Loucy (cell line): ENCODE data around the gene IGFL3.
A peak's percentile ranks its signal among the peaks of the same experiment; 100 is the strongest.

ENCODE experiments used
- H2AFZ ChIP-seq: fragments of 200-600 bp; sonication (generic); 2 replicates; pipeline ENCODE4 v1.6.0; 2016; ENCODE audit warnings: antibody characterized with exemption, mild to moderate bottlenecking, low read length, moderate library complexity
- H3F3A ChIP-seq: fragments of 200-600 bp; 2 replicates; pipeline ENCODE4 v1.6.0; 2016; ENCODE audit warnings: antibody characterized with exemption, low read depth, mild to moderate bottlenecking
- H3K27me3 ChIP-seq: fragments of 200-600 bp; sonication (generic); 2 replicates; pipeline ENCODE4 v1.6.1; 2014; ENCODE audit warnings: low read length, mild to moderate bottlenecking; ENCODE audit not compliant: insufficient read depth, poor library complexity, severe bottlenecking
- H3K36me3 ChIP-seq: fragments of 200-600 bp; sonication (generic); 2 replicates; pipeline ENCODE4 v1.6.1; 2016; ENCODE audit warnings: low read length; ENCODE audit not compliant: insufficient read depth
- H3K4me1 ChIP-seq: fragments of 200-600 bp; sonication (generic); 2 replicates; pipeline ENCODE4 v1.5.1; 2014; ENCODE audit warnings: low read length, mild to moderate bottlenecking; ENCODE audit not compliant: insufficient read depth, poor library complexity, severe bottlenecking
- H3K4me2 ChIP-seq: fragments of 200-600 bp; sonication (generic); 2 replicates; pipeline ENCODE4 v1.6.0; 2014; ENCODE audit warnings: antibody characterized with exemption, low read length, low read depth, mild to moderate bottlenecking; ENCODE audit not compliant: poor library complexity, severe bottlenecking
- H3K4me3 ChIP-seq: fragments of 200-600 bp; sonication (generic); 2 replicates; pipeline ENCODE4 v1.5.1; 2014; ENCODE audit warnings: low read length, mild to moderate bottlenecking, mixed read lengths; ENCODE audit not compliant: poor library complexity, severe bottlenecking
- H3K79me2 ChIP-seq: fragments of 200-600 bp; sonication (generic); 2 replicates; pipeline ENCODE4 v1.6.1; 2014; ENCODE audit warnings: low read length; ENCODE audit not compliant: insufficient read depth
- H3K9ac ChIP-seq: fragments of 200-600 bp; sonication (generic); 2 replicates; pipeline ENCODE4 v1.6.0; 2014; ENCODE audit warnings: mild to moderate bottlenecking, low read depth, low read length, moderate library complexity; ENCODE audit not compliant: poor library complexity, severe bottlenecking
- H3K9me2 ChIP-seq: fragments of 200-600 bp; sonication (generic); replicated peaks from 2 replicates; pipeline ENCODE4 v1.6.1; 2016; ENCODE audit warnings: low read depth, low read length, mixed read lengths
- H3K9me3 ChIP-seq: fragments of 200-600 bp; sonication (generic); 2 replicates; pipeline ENCODE4 v1.6.1; 2014; ENCODE audit warnings: mild to moderate bottlenecking, antibody characterized with exemption, low read length, low read depth; ENCODE audit not compliant: insufficient read depth
- H4K20me1 ChIP-seq: fragments of 200-600 bp; sonication (generic); 2 replicates; pipeline ENCODE4 v1.6.0; 2014; ENCODE audit warnings: antibody characterized with exemption, low read length, mild to moderate bottlenecking; ENCODE audit not compliant: insufficient read depth, poor library complexity, severe bottlenecking
- EZH2phosphoT487 ChIP-seq: fragments of 200-600 bp; IDR thresholded peaks from 2 replicates; pipeline ENCODE4 v1.6.1; 2018; ENCODE audit warnings: antibody characterized with exemption, mild to moderate bottlenecking, moderate library complexity, borderline replicate concordance
- TF ChIP-seq, protein P1 (sequence below): fragments of 200-600 bp; sonication (generic); conservative IDR thresholded peaks from 2 replicates; pipeline ENCODE4 v1.5.1; 2014; ENCODE audit warnings: mild to moderate bottlenecking, antibody characterized with exemption, low read length

Gene IGFL3

DNA sequence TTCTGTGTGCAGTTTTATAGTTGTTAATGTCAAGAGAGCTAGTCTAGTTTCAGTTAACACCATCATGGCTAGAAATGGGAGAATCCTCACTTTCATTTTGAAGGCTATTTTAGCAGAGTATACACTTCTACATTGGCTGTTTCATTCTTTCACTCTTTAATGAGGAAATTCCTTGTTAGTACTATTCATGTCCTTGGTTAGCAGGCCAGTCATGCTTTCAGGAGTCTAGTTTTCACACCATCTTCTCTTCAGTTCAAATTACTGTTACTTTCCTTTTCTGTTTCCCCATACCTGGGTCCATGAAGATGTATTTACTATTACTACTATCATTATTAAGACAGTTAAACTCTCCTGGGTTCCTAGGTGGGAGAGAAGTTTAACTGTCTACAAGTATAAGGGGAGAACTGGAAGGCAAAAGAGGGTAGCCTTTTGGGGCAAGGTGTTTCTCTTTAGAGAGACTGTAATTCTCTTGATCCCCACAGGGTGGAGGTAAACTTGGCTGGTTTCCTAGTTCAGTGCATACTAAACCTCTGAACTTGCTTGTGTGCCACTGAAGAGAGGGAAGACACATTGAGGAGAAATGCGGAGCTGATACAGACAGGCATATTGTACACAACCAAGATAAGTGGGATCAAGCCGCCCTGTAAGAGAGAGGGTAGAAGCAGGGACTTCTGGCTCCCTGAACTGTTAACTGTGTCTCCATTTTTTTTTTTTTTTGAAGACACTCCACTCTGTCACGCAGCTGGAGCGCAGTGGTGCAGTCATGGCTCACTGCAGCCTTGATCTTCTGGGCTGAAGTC, 42.4 kb downstream of the IGFL3 start:
- no peaks in the 10 kb centered on the region for H3K79me2 ChIP-seq
- no peak overlapping the region for H3K4me2 ChIP-seq

DNA sequence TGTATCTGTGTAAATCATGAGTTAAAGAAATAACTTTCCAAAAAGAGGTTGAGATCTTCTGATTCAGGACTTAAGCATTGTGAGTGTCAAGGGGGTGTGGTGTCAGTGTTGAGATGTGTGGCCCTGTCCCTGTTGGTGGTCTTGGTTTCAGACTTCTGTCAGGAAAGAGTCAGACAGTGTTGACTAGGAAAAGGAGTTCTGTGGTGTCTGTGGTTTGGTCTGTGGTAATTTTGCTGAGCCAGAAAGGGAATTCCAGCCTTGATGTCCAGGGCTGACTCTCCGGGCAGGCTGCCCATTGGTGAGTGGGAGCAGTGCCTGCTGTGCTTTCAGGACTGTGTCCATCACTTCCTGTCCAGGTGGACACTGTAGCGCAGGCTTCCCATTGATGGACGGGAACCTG, 43.9 kb downstream of the IGFL3 start:
- Histone ChIP-seq H3K79me2 (no peaks in the 10 kb centered on the region), H3K9me3 (no peaks in the 10 kb centered on the region), H3K4me2 (no peak overlapping the region), H3K4me1 (no peaks in the 10 kb centered on the region), H4K20me1 (no peaks in the 10 kb centered on the region), H3F3A (no peaks in the 10 kb centered on the region), H2AFZ (no peak overlapping the region), H3K9me2 (no peaks in the 10 kb centered on the region), H3K36me3 (no peaks in the 10 kb centered on the region), H3K27me3 (no peaks in the 10 kb centered on the region), H3K9ac (no peak overlapping the region), H3K4me3 (no peak overlapping the region)
- TF ChIP-seq, protein P1, sequence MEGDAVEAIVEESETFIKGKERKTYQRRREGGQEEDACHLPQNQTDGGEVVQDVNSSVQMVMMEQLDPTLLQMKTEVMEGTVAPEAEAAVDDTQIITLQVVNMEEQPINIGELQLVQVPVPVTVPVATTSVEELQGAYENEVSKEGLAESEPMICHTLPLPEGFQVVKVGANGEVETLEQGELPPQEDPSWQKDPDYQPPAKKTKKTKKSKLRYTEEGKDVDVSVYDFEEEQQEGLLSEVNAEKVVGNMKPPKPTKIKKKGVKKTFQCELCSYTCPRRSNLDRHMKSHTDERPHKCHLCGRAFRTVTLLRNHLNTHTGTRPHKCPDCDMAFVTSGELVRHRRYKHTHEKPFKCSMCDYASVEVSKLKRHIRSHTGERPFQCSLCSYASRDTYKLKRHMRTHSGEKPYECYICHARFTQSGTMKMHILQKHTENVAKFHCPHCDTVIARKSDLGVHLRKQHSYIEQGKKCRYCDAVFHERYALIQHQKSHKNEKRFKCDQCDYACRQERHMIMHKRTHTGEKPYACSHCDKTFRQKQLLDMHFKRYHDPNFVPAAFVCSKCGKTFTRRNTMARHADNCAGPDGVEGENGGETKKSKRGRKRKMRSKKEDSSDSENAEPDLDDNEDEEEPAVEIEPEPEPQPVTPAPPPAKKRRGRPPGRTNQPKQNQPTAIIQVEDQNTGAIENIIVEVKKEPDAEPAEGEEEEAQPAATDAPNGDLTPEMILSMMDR = no peak
- no peak for TF ChIP-seq EZH2phosphoT487

More for the DNA sequence above, 42.4 kb downstream of the IGFL3 start:
- no peaks in the 10 kb centered on the region; the same call in 1 of the 2 replicates for H3K9me3 ChIP-seq
- H2AFZ ChIP-seq = no peak overlapping the region
- H3K4me1 ChIP-seq = no peaks in the 10 kb centered on the region
- H3K4me3 ChIP-seq = no peak overlapping the region
- TF ChIP-seq, protein P1 = peak; percentile 71
- TF ChIP-seq EZH2phosphoT487 = no peak
- H3K9me2 ChIP-seq = no peaks in the 10 kb centered on the region
- no peak overlapping the region for H3K9ac ChIP-seq
- H3K36me3 ChIP-seq = no peaks in the 10 kb centered on the region
- H3F3A ChIP-seq = no peaks in the 10 kb centered on the region
- no peaks in the 10 kb centered on the region for H3K27me3 ChIP-seq
- no peaks in the 10 kb centered on the region for H4K20me1 ChIP-seq

DNA sequence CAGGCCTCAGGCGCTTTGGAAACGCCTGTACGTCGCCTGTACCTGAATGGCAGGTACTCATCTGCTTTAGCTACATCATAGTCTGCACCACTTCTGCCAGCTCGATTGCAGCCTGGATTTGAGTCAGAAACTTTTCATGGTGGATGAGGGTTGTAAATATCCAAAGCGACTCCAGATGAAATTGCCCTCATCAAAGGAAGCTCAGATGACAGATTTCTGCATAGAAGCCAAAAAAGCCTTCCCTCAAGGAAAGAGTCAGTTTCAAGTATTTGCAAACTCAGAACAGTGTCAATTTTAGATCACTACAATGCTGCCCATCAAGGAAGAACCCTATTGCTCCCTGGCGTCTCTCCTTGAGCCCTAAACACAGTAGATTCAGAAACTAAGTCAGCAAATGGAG, 44.9 kb downstream of the IGFL3 start:
- no peaks in the 10 kb centered on the region for H3K36me3 ChIP-seq
- no peak overlapping the region for H3K4me2 ChIP-seq
- H3K79me2 ChIP-seq = no peaks in the 10 kb centered on the region
- no peaks in the 10 kb centered on the region for H3K4me1 ChIP-seq
- H4K20me1 ChIP-seq = no peaks in the 10 kb centered on the region
- H3K9ac ChIP-seq = no peak overlapping the region
- no peak for TF ChIP-seq EZH2phosphoT487
- TF ChIP-seq, protein P1 = no peak
- no peaks in the 10 kb centered on the region for H3K9me2 ChIP-seq
- H3F3A ChIP-seq = no peaks in the 10 kb centered on the region
- H2AFZ ChIP-seq = no peak overlapping the region
- no peaks in the 10 kb centered on the region for H3K27me3 ChIP-seq
- H3K4me3 ChIP-seq = no peak overlapping the region
- no peaks in the 10 kb centered on the region for H3K9me3 ChIP-seq
